Measurements from ENCODE around the gene COL27A1.

Gene COL27A1

DNA sequence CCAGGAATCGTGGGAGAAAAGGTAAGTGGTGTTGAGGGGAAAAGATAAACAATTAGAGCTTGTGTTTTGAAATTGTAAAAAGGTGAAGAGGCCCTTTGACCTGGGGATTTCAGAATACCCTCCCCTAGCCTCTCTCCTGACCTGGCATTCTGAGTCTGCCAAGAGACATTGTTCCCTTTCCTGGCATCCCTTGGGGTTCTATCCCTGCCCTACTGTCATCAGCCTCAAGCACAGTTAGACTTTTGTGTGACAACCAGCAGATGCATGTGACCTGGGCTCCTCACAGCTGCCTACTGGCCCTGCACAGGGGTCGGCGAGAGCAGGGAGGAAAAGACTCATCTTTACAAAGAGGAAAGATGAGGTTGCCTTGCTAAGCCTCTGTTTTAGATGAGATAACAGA, 95.3 kb downstream of the COL27A1 start:
- no peak for DNase-seq

GRCh38 chr9:114252394-114252793, 97.1 kb downstream of the COL27A1 start:
- DNase-seq = no peak

- DNase-seq = no peak
Measured at GRCh38 chr9:114256827-114257328, 101.5 kb downstream of the COL27A1 start.

GRCh38 chr9:114258218-114258617, 102.9 kb downstream of the COL27A1 start:
- DNase-seq = no peak

DNA sequence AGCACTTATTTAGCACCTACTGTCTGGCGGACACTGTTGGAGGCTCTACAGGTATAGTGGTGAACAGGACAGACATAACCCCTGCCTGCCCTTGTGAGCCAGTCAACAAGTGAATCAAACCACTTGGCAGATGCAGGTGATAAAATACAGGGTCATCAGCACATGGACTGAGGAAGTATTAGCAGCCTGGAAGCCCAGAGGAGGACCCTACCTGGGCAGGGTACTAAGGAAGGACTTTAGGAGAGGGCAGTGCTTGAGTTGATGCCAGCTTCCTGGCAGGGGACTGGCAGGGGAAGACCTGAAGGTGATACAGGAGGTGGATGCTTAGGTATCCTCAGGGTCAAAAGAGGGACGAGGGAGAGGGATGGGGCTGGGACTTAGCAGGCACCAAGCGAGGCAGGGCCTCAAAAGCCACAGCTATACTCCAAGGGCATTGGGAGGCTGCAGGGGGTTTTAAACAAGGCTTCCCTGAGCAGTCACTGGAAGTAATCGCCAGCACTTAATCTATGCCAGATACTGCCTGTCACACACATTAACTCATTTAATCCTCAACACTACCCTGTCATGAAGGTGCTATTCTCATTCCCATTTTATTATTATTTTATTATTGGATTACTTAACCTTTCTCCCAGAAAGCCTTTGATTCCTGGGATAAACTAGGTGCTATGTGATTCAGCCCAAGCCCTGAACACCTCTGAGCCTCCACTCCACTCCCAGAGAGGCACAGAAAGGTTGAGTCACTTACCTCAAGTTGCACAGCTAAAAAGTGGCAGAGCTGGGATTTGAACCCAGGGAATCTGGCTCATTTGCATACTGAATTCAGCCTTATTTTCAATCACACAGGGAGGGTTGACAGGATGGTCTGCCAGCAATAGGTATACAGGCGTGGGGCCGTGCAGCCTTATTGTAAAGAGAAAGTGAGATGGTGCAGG, 103.8 kb downstream of the COL27A1 start:
- no peak for DNase-seq

DNA sequence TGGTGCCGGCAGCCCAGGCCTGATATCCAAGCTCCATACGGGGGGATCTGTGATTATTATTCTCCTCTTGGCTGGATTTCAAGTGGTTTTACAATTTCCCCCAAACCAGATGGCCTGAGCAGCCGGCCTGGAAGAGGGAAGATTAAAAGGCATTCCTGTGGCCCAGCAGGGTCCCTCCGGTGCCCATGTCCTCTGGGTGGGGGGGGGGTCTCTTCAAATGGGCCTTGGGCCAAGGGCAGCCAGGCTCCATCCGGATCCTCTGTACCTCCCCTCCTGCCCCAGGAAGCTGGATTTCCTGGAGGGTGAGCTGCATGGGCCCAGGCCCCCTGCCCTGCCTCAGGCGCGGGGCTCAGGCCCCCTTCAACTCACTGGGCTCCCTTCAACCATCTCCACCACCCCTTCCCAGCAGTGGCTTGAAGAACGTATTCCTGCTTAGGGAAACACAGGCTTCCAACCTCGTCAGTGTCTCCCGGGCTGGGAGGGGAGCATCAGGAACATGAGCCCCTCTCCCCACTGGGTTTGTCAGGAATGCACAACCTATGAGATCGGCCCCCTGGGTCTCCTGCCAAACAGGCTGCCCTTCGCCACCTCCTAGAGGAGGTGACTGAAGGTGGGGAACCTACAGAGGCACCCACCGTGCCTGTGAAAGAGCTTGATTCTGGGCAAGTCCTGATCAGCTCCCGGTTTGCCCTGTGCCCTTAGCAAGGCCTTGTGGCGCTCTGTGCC, 104.6 kb downstream of the COL27A1 start:
- no peak for DNase-seq

GRCh38 chr9:114261026-114261425, 105.7 kb downstream of the COL27A1 start:
- no peak for DNase-seq

DNA sequence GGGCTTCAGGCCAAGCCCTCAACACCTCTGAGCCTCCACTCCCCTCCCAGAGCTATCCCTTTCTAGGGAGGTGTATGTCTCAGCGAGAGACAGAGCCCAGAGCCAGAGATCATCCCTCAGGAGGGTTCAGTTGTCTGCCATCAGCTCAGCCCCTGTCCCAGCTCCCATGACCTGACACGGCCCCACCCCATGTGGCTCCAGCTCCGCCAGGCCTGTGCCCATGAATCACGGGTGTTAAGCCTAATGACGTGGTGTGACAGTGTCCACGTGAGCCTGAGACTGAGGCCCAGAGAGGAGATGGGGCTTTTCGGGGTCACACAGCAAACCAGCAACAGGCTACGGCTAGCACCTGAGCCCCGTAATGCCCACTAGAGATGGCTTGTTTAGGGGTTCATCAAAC, 106.7 kb downstream of the COL27A1 start:
- DNase-seq = no peak

DNA sequence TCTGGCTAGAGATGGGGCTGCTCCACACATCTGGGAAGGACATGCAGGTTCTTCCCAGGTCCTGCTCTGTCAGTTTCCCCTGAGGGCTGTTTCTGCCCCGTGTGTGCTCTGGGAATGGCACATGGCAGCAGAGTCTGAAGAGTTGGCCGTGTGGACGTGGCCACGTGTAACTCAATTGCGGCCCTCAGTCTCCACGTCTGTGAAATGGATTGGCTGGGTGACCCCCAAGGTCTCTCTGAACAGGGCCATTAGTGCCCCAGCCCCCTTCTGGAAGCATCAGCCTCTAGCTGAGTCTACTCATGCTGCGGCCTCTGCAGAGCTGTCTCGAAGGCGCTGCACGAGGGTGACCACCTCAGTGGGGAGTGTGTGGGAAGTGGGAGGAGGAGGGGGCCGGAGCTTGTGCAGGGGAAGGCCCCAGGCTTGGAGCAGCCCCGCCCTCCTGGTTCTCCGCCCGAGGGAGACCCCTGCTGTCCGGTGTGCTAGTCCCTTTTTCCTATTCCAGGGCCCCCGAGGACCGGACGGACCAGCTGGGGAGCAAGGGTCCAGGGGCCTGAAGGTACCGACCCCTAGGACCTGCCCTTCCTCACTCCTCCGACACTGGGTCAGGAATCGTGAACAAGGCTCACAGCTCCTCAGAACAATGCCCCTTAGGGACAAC, 108.6 kb downstream of the COL27A1 start:
- DNase-seq = no peak

DNA sequence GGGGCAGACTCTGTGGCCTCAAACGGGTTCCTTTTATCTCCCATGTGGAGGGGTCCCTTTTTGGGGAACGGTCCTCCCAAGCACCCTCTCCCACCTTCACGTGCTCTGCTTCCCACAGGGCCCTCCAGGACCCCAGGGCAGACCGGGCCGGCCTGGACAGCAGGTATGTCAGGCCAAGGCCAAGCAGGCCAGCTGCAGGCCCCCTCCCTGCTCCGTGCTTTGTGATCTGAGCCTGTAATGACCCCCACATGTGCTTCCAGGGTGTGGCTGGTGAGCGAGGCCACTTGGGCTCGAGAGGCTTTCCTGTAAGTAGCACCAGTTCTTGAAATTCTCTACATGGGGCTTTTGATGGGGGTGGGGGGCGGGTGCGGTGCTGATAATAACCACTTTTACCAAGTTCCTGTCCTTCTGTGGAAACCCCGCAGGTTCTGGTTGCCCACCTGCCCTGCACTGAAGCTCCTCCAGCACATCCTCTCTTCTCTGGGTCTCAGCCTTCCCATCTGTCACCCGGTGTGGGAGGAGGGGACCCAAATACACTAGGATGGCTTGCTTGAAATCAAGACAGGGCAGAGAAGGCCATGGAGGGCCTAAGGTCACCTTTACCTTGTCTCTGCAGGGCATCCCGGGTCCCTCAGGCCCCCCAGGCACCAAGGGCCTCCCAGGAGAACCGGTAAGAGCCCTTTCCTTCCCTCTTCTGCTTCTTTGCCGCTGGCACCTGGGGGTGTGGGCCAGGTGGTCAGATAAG, 109.6 kb downstream of the COL27A1 start:
- DNase-seq = no peak

DNA sequence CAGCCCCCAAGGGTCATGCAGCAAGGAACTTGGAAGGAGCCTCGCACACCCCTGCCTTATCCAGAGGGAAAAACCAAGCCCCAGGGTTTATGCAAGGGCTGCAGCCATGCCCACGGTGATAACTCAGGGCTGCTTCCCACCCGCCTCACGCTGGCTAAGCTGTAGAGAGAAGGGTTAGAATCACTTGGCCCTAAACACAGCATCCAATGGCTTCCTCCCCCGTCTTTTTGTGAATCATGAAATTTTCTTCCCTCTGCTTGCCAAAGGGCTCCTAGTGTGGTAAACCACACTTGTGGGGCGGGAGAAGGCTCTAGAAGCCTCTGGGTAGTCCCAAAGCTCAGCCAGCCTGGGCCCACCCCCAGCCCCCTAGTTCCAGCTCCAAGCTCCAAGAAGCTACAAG, 111.6 kb downstream of the COL27A1 start:
- DNase-seq = no peak

DNA sequence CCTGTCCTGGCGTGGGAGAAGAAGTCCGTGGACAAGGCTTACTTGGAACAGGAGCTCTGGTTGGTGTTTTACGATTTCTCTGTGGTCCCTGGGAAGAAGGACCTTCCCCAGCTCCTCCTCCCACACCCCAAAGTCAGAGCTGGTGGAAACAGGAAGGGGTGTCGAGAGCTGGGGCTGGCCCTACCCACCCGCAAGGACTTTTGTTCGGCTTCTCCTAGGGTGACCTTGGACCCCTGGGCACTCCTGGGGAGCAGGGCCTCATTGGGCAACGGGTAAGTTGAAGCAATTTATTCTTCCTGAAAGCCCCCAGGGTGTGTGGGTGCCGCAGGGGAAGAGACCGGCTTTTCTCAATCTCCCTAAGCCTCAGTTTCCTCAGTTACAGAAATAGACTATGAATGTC, 113.7 kb downstream of the COL27A1 start:
- no peak for DNase-seq

DNA sequence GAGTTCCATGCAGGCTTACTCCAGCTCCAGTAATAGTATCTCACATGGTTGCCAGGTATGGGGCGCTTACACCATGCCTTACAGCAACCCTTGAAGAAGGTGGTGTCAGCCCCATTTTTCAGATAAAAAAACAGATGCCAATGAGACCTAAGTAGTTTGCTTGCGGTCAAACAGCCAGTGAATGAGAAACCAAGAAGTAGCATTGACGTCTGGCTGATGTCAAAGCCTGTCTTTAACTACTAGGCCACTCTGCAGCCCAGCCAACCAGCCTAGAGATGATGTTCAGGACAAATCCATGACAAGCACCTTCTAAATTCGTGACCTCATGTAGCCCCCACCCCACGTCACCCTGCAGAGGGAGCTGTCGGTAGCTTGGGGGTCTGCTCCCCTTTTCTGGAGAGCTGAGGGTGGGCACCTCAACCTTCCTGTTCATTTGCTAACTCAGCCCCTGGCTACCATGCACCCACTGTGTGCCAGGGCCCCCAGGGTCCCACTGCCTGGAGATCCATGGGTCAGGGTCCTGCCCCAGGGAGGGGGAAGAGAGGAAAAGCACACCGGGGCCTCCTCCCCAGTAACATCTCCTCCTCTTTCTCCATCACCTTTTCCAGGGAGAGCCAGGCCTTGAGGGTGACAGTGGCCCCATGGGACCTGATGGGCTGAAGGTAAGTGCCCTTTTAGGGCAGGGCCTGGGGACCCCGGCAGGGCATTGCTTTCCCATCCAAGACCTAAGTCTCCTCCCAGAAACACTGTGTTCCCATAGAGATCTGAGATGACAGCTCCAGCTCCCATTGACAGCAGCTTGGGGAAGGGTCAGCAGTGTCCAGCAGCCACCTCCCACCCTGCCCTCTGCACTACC, 115.0 kb downstream of the COL27A1 start:
- DNase-seq = no peak

- no peak for DNase-seq
Measured at GRCh38 chr9:114271556-114272510, 116.5 kb downstream of the COL27A1 start.

DNA sequence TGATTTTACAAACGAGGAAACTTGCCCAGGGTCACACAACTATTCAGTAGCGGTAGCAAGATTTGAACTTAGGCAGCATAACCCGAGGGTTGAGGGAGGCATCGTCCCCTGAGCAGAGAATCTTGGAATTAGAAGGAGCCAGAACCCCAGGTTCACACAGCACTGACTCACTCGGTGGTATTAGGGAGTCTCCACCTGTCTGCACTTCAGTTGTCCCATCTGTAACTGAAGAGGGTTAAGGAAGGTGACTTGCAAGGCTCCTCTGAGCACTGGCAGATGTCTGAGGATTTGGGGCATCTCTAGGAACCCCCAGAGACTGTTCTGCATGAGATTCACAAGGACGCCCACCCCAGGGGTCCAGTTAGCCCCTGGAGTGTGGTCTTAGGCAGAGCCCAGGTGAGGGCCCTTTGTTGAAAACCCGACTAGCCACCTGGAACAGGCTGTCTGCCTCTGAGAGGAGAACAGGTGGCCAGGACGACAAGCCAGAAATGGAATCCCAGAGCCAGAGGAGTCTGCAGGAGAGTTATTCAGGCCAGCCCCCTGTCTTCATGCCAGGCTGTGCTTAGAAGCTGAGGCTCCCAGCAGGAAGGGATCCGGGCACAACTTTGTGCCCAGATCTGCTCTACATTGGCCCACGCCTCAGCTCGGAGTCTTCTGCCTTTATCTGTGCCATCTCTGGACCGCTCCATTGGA, 117.5 kb downstream of the COL27A1 start:
- DNase-seq = no peak

DNA sequence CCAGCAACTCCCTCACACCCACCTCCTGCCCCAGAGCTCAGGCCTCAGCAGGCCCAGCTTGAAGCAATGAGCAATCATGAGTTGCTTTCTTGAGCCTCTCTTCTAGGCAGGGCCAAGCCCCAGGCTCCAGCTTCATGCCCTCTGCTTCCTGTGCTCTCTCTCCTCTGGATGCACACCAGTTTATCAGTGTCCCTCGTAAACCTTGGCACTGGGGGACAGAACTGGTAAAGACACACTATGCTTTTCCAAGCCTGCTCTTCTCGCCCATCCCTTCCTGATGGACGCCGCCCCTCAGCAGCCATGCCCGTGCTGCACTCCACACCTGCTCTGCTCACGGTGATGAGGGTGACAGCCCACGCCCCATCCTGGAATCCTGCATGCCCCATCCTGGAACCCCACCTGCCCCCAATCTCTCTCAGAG, 118.1 kb downstream of the COL27A1 start:
- no peak for DNase-seq

DNA sequence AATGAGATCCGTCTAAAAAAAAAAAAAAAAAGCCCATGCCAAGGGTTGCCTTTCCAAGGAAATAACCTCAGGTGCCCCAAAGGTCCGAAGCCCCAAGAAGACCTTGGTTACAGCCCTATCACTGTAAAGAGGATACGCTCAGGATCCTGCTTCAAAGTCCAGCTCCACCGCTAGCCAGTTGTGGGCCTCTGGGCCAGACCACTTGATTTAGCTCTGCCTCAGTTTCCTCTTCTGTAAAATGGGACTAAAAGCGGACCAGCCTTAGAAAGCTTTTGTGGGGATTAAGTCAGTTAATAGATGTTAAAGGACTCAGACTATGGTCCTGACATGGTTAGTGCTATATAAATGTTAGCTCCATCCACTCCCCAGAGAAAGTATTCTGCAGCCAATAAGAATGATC, 118.9 kb downstream of the COL27A1 start:
- no peak for DNase-seq

GRCh38 chr9:114275246-114276004, 120.1 kb downstream of the COL27A1 start:
- no peak for DNase-seq
